Lung (tissue), 12 donors: ENCODE results near the gene LRRK1. TPM values are rescaled to one million over a fixed set of nuclear protein-coding genes. Genes with fewer than 3 reads are reported as not detected.

ENCODE experiments used
- ATAC-seq: fragments of 200-7000 bp; cut with Tn5 transposase; one replicate; pipeline ENCODE4 v1.9.1; 2020; ENCODE audit warnings: moderate number of reproducible peaks; ENCODE audit not compliant: insufficient read depth, low FRiP score
- DNase-seq, 3 donors: peaks; one replicate each; pipeline ENCODE4 v3.0.0-alpha.2; 2013 to 2017
- H3K27ac ChIP-seq, 2 donors: one replicate each; pipeline ENCODE4 v1.5.1; 2013; ENCODE audit warnings: mild to moderate bottlenecking in 2 of 2, moderate library complexity in 2 of 2, control low read depth in 1 of 2, inconsistent platforms in 1 of 2, low read depth in 1 of 2, low read length in 1 of 2
- H3K27me3 ChIP-seq, 3 donors: one replicate each; pipeline ENCODE4 v1.5.1; 2013; ENCODE audit warnings: low read length in 2 of 3; ENCODE audit not compliant: control insufficient read depth in 3 of 3, insufficient read depth in 3 of 3
- H3K36me3 ChIP-seq, 4 donors: one replicate each; pipeline ENCODE4 v1.5.1; 2013; ENCODE audit warnings: low read length in 4 of 4, mild to moderate bottlenecking in 1 of 4, moderate library complexity in 1 of 4; ENCODE audit not compliant: control insufficient read depth in 4 of 4, insufficient read depth in 4 of 4
- H3K4me1 ChIP-seq, 5 donors: one replicate each; pipeline ENCODE4 v1.5.1; 2013; ENCODE audit warnings: low read length in 5 of 5, mild to moderate bottlenecking in 2 of 5, moderate library complexity in 1 of 5; ENCODE audit not compliant: control insufficient read depth in 5 of 5, insufficient read depth in 5 of 5
- H3K4me3 ChIP-seq: one replicate; pipeline ENCODE4 v1.5.1; 2013; ENCODE audit warnings: mild to moderate bottlenecking, control low read depth, moderate library complexity
- H3K9ac ChIP-seq, 2 donors: one replicate each; pipeline ENCODE4 v1.5.1; 2013; ENCODE audit warnings: low read length in 2 of 2, control low read depth in 1 of 2; ENCODE audit not compliant: insufficient read depth in 1 of 2
- H3K9me3 ChIP-seq, 4 donors: one replicate each; pipeline ENCODE4 v1.5.1; 2013; ENCODE audit warnings: low read length in 3 of 4, mild to moderate bottlenecking in 1 of 4, moderate library complexity in 1 of 4; ENCODE audit not compliant: control insufficient read depth in 4 of 4, insufficient read depth in 3 of 4
- WGBS, 2 donors: extraction: QIAGEN DNeasy Blood & Tissue Kit; methylation state at CpG; one replicate each; pipeline ENCODE4 v1.1.7; 2013; 5-methylcytosine and 5-hydroxymethylcytosine counted together
- polyA plus RNA-seq, 2 donors: library from polyadenylated mRNA; stranded (reverse); fragments of 200-250 nt; gene quantifications; one replicate each; pipeline ENCODE4 v1.2.1, GENCODE V29; 2013
- total RNA-seq, 2 donors: library from RNA; depleted of rRNA in 1 of 2; stranded (reverse); fragments of >200 nt in 1 of 2; gene quantifications; one replicate each; pipeline ENCODE4 v1.2.1, GENCODE V29; 2014 to 2021
- TF ChIP-seq, protein P1 (sequence below): IDR thresholded peaks from 2 replicates; pipeline ENCODE4 v1.5.1; 2012; ENCODE audit warnings: mild to moderate bottlenecking; ENCODE audit errors: control extremely low read depth, extremely low read depth
- donor health status: control.
- donor health status: control.
- donor health status: Bipolar disorder and iron deficiency.
- donor health status: healthy.
- donor health status: DM: yes; HTN: yes; CAD: no.

The LRRK1 gene
- total and polyA plus RNA-seq, 4 donors: 5.7 to 22.9 (median 9.7) TPM

DNA sequence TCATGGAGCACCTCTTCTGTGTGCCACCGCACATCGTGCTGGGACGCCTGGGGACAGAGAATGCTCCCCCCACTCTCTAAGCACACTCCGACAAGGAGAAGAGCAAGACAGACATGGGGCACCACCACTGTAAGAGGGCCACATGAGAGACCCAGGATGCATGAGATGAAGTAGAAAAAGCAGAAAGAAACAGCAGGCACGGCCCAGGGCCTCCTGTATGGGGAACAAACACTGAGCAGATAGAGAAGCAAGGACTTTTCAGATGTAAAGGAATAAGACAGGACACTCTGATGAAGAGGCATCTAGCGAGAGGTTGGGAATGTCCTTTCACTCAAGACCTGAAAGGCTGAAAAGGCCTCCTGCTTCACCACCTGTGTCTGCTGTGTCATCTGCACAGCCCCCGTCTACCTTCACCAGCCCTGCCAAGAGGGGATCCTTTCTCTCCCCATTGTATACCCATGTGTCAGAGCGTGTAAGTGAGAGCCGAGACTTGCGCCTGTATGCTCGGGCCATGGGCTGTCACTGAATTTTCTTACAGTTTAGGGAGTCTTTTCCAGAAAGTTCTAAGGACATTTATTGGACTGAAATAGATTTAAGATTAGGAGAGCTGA is 125.6 kb downstream of the LRRK1 start:
- Histone ChIP-seq H3K27ac (peak overlapping the region in 1 of 2 donors; percentile 40), H3K36me3 (peaks cover 0 to 19% (median 0%) of the 10 kb centered on the region in 4 donors), H3K9ac (no peak overlapping the region), H3K27me3 (no peaks in the 10 kb centered on the region), H3K4me3 (no peak overlapping the region), H3K4me1 (peaks cover 0 to 25% (median 17%) of the 10 kb centered on the region in 5 donors), H3K9me3 (peaks cover 0 to 5% (median 0%) of the 10 kb centered on the region in 4 donors)
- WGBS, 2 donors: 86 to 94% methylated on average over 11 of the region's 11 CpGs
- TF ChIP-seq, protein P1, sequence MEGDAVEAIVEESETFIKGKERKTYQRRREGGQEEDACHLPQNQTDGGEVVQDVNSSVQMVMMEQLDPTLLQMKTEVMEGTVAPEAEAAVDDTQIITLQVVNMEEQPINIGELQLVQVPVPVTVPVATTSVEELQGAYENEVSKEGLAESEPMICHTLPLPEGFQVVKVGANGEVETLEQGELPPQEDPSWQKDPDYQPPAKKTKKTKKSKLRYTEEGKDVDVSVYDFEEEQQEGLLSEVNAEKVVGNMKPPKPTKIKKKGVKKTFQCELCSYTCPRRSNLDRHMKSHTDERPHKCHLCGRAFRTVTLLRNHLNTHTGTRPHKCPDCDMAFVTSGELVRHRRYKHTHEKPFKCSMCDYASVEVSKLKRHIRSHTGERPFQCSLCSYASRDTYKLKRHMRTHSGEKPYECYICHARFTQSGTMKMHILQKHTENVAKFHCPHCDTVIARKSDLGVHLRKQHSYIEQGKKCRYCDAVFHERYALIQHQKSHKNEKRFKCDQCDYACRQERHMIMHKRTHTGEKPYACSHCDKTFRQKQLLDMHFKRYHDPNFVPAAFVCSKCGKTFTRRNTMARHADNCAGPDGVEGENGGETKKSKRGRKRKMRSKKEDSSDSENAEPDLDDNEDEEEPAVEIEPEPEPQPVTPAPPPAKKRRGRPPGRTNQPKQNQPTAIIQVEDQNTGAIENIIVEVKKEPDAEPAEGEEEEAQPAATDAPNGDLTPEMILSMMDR: no peak
- no peak for ATAC-seq
- DNase-seq: peak in 1 of 3 donors; percentile 8

GRCh38 chr15:101045236-101045646 is 126.1 kb downstream of the LRRK1 start:
- TF ChIP-seq, protein P1: no peak
- Histone ChIP-seq H3K4me3 (no peak overlapping the region), H3K4me1 (peaks cover 0 to 27% (median 17%) of the 10 kb centered on the region in 5 donors), H3K36me3 (peaks cover 0 to 19% (median 0%) of the 10 kb centered on the region in 4 donors), H3K9me3 (peaks cover 0 to 5% (median 0%) of the 10 kb centered on the region in 4 donors), H3K9ac (no peak overlapping the region), H3K27me3 (no peaks in the 10 kb centered on the region), H3K27ac (no peak overlapping the region)
- WGBS, 2 donors: 82 to 88% methylated on average over 14 of the region's 14 CpGs
- peak; percentile 42 to 87 (median 83) for DNase-seq
- peak; percentile 11 for ATAC-seq

DNA sequence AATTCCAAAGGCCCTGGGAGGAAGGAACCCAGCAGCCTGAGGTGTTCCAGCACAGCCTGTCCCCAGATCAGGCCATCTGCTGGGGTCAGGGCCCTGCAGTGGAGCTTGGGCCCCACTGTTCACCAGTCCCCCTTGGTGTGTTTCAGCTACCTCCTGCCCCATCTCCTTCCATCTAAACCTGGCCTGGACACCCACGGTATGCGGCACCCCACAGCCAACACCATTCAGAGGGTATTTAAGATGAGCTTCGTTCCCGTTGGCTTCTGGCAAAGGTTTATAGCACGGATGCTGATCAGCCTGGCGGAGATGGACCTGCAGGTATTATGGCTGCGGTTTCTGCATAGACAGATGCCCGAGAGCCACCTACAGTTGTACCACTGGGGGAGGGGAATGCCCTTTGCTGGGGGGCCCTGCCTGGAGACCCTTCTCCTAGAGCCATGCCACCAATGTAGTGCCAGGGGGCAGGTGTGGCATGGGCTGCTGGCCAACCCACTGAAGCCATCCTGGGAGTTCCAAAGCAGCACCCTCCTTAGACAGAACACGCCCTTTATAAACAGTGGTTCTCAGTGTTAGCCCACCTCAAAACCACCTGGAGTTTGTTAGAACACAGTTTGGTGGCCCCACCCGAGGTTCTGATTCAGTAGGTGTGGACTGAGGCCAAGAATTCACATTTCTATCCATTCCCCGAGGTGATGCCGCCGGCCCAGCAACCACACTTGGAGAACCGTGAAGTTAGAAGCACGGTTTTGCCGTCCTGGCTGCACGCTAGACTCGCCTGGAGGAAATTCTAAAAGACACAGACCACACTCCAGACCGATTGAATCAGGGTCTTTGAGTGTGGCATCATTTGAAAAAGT is 126.9 kb downstream of the LRRK1 start:
- Histone ChIP-seq H3K4me3 (no peak overlapping the region), H3K9ac (no peak overlapping the region), H3K4me1 (peaks cover 0 to 30% (median 17%) of the 10 kb centered on the region in 5 donors), H3K27ac (peak overlapping the region in 1 of 2 donors; percentile 12), H3K36me3 (peaks cover 0 to 23% (median 0%) of the 10 kb centered on the region in 4 donors), H3K9me3 (peaks cover 0 to under 1% (median 0%) of the 10 kb centered on the region in 4 donors), H3K27me3 (no peaks in the 10 kb centered on the region)
- DNase-seq (peak in 1 of 3 donors; percentile 14), ATAC-seq (no peak)
- TF ChIP-seq, protein P1: no peak
- WGBS, 2 donors: 95 to 97% methylated on average over 19 of the region's 19 CpGs
